Peyer's patch (tissue), 4 donors: ENCODE data around the gene TOGARAM2.

Experiments used
- POLR2A ChIP-seq, 2 donors: fragments of 450-650 bp; IDR thresholded peaks; one replicate each; pipeline ENCODE4 v1.5.1; 2017; ENCODE audit warnings: antibody characterized with exemption in 2 of 2, mild to moderate bottlenecking in 2 of 2, moderate library complexity in 2 of 2
- TF ChIP-seq, protein P1 (sequence below), 6 experiments: fragments of 450-650 bp in 4 of 6; fragments of 200-600 bp in 2 of 6; sonication (generic) in 1 of 6; IDR thresholded peaks; one replicate each; pipeline ENCODE4 v1.5.1; 2017 to 2019; ENCODE audit warnings: antibody characterized with exemption in 6 of 6, mild to moderate bottlenecking in 3 of 6, moderate library complexity in 1 of 6

GRCh38 chr2:29084554-29084953 is 103.5 kb downstream of the TOGARAM2 start:
- TF ChIP-seq, protein P1, sequence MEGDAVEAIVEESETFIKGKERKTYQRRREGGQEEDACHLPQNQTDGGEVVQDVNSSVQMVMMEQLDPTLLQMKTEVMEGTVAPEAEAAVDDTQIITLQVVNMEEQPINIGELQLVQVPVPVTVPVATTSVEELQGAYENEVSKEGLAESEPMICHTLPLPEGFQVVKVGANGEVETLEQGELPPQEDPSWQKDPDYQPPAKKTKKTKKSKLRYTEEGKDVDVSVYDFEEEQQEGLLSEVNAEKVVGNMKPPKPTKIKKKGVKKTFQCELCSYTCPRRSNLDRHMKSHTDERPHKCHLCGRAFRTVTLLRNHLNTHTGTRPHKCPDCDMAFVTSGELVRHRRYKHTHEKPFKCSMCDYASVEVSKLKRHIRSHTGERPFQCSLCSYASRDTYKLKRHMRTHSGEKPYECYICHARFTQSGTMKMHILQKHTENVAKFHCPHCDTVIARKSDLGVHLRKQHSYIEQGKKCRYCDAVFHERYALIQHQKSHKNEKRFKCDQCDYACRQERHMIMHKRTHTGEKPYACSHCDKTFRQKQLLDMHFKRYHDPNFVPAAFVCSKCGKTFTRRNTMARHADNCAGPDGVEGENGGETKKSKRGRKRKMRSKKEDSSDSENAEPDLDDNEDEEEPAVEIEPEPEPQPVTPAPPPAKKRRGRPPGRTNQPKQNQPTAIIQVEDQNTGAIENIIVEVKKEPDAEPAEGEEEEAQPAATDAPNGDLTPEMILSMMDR (IDR thresholded peaks at IDR 0.05): no peak
- TF ChIP-seq POLR2A (IDR thresholded peaks at IDR 0.05): no peak
